Neuronal stem cell (in vitro differentiated cells): Measurements from ENCODE around the gene DENND4B.

ENCODE experiments used
- DNase-seq: peaks from one replicate; pipeline ENCODE4 v3.0.0-alpha.2; 2013; ENCODE audit warnings: low spot score
- H2AFZ ChIP-seq: one replicate; pipeline ENCODE4 v1.6.1; 2013; ENCODE audit warnings: mild to moderate bottlenecking, low read length, inconsistent platforms
- H2AK5ac ChIP-seq: 2 replicates; pipeline ENCODE4 v1.6.1; 2013; ENCODE audit warnings: low read depth, mild to moderate bottlenecking, inconsistent platforms, low read length, moderate library complexity, mixed read lengths
- H2BK120ac ChIP-seq: 2 replicates; pipeline ENCODE4 v1.6.1; 2013; ENCODE audit warnings: low read depth, mild to moderate bottlenecking, inconsistent platforms, low read length, moderate library complexity, mixed read lengths
- H2BK12ac ChIP-seq: one replicate; pipeline ENCODE4 v1.6.1; 2013; ENCODE audit warnings: low read length, inconsistent platforms
- H2BK15ac ChIP-seq: 2 replicates; pipeline ENCODE4 v1.6.1; 2013; ENCODE audit warnings: mild to moderate bottlenecking, low read length, inconsistent platforms, mixed read lengths
- H2BK5ac ChIP-seq: one replicate; pipeline ENCODE4 v1.6.1; 2013; ENCODE audit warnings: inconsistent platforms, mild to moderate bottlenecking, low read length, moderate library complexity
- H3K14ac ChIP-seq: one replicate; pipeline ENCODE4 v1.6.1; 2013; ENCODE audit warnings: low read length, inconsistent platforms
- H3K18ac ChIP-seq: 2 replicates; pipeline ENCODE4 v1.6.1; 2013; ENCODE audit warnings: low read length, inconsistent platforms
- H3K23ac ChIP-seq: 2 replicates; pipeline ENCODE4 v1.6.1; 2013; ENCODE audit warnings: low read depth, mild to moderate bottlenecking, mixed read lengths, low read length, inconsistent platforms; ENCODE audit not compliant: poor library complexity
- H3K27ac ChIP-seq: replicated peaks from 3 replicates; pipeline ENCODE4 v1.5.1; 2013; ENCODE audit warnings: low read length, inconsistent platforms
- H3K27me3 ChIP-seq, 3 experiments: 2 replicates each; pipeline ENCODE4 v1.6.1; 2013; ENCODE audit warnings: low read length in 3 of 3, mild to moderate bottlenecking in 2 of 3, inconsistent platforms in 1 of 3, low read depth in 1 of 3, mixed read lengths in 1 of 3, moderate library complexity in 1 of 3; ENCODE audit not compliant: control insufficient read depth in 3 of 3, insufficient read depth in 3 of 3
- H3K36me3 ChIP-seq, 2 donors: replicated peaks in 1 of 2; 2 replicates each; pipeline ENCODE4 v1.6.1; 2013; ENCODE audit warnings: low read length in 2 of 2; ENCODE audit not compliant: control insufficient read depth in 2 of 2, insufficient read depth in 2 of 2
- H3K4ac ChIP-seq: 2 replicates; pipeline ENCODE4 v1.6.1; 2013; ENCODE audit warnings: inconsistent platforms, mild to moderate bottlenecking, low read length, moderate library complexity
- H3K4me1 ChIP-seq, 2 donors: 1 replicate in 1 of 2; 2 replicates in 1 of 2; pipeline ENCODE4 v1.6.1; 2013; ENCODE audit warnings: low read length in 2 of 2, low read depth in 1 of 2; ENCODE audit not compliant: control insufficient read depth in 2 of 2, insufficient read depth in 1 of 2
- H3K4me2 ChIP-seq: one replicate; pipeline ENCODE4 v1.6.1; 2013; ENCODE audit warnings: mild to moderate bottlenecking, low read length, inconsistent platforms; ENCODE audit not compliant: insufficient read depth, poor library complexity, severe bottlenecking
- H3K4me3 ChIP-seq, 2 donors: 2 replicates each; pipeline ENCODE4 v1.5.1; 2013; ENCODE audit warnings: low read length in 2 of 2, mild to moderate bottlenecking in 2 of 2, inconsistent platforms in 1 of 2, moderate library complexity in 1 of 2
- H3K79me1 ChIP-seq: one replicate; pipeline ENCODE4 v1.6.1; 2013; ENCODE audit warnings: low read depth, mild to moderate bottlenecking, inconsistent platforms, low read length, moderate library complexity
- H3K9ac ChIP-seq: one replicate; pipeline ENCODE4 v1.6.1; 2013; ENCODE audit warnings: mild to moderate bottlenecking, low read depth, low read length, inconsistent platforms; ENCODE audit not compliant: poor library complexity
- H3K9me3 ChIP-seq, 2 donors: replicated peaks in 1 of 2; 2 replicates each; pipeline versions ENCODE3 to v1.6.1; 2013; ENCODE audit warnings: low read length in 2 of 2, mild to moderate bottlenecking in 2 of 2, inconsistent platforms in 1 of 2, low read depth in 1 of 2, mixed read lengths in 1 of 2, moderate library complexity in 1 of 2; ENCODE audit not compliant: control insufficient read depth in 2 of 2, insufficient read depth in 1 of 2
- H4K8ac ChIP-seq: one replicate; pipeline ENCODE4 v1.6.1; 2013; ENCODE audit warnings: low read depth, mild to moderate bottlenecking, inconsistent platforms, low read length, moderate library complexity
- H4K91ac ChIP-seq: one replicate; pipeline ENCODE4 v1.6.1; 2013; ENCODE audit warnings: low read length, low read depth, mild to moderate bottlenecking, inconsistent platforms; ENCODE audit not compliant: poor library complexity
- WGBS, 2 donors: extraction: QIAGEN DNeasy Blood & Tissue Kit; methylation state at CpG; one replicate each; pipeline ENCODE4 v1.1.7; 2013; ENCODE audit warnings: missing lambda C conversion rate in 2 of 2, mixed read lengths in 1 of 2; ENCODE audit not compliant: insufficient read length in 2 of 2, insufficient replicate concordance in 1 of 2; ENCODE audit errors: extremely low coverage in 2 of 2; 5-methylcytosine and 5-hydroxymethylcytosine counted together

The DENND4B gene

GRCh38 chr1:153976819-153977249 lies 30.3 kb upstream of the DENND4B start:
- Histone ChIP-seq H3K4me1 (peaks cover 2 to 10% of the 10 kb centered on the region in 2 donors), H3K27ac (peak overlapping the region; percentile 52), H2BK5ac (peak overlapping the region; percentile 57), H4K91ac (no peak overlapping the region), H2BK12ac (no peak overlapping the region), H3K4me2 (peak overlapping the region; percentile 92), H3K36me3 (peaks cover 16 to 72% of the 10 kb centered on the region in 2 donors), H4K8ac (no peak overlapping the region), H2AK5ac (no peak overlapping the region), H3K9ac (peak overlapping the region; percentile 90), H3K27me3 (no peaks in the 10 kb centered on the region), H3K9me3 (no peaks in the 10 kb centered on the region), H3K23ac (no peak overlapping the region), H3K79me1 (peaks cover 3% of the 10 kb centered on the region), H2BK15ac (no peak overlapping the region), H3K14ac (peak overlapping the region; percentile 28), H2BK120ac (no peak overlapping the region), H3K18ac (peak overlapping the region; percentile 88), H3K4me3 (peak overlapping the region; percentile 94 to 98), H3K4ac (no peak overlapping the region), H2AFZ (peak overlapping the region; percentile 94)
- no peak for DNase-seq
- WGBS, 2 donors: no CpG with 5 or more reads among the region's 16 CpGs

- H4K91ac ChIP-seq: no peak overlapping the region
- no peak overlapping the region for H2BK15ac ChIP-seq
- H2BK5ac ChIP-seq: no peak overlapping the region
- H3K27me3 ChIP-seq: no peaks in the 10 kb centered on the region
- H3K14ac ChIP-seq: no peak overlapping the region
- peaks cover 16 to 55% of the 10 kb centered on the region in 2 donors for H3K36me3 ChIP-seq
- peaks cover 3 to 14% of the 10 kb centered on the region in 2 donors for H3K4me1 ChIP-seq
- H3K4me2 ChIP-seq: no peak overlapping the region
- no peak overlapping the region for H3K4me3 ChIP-seq
- no peak overlapping the region for H2BK120ac ChIP-seq
- H3K9me3 ChIP-seq: no peaks in the 10 kb centered on the region
- DNase-seq: no peak
- H2AFZ ChIP-seq: no peak overlapping the region
- H2AK5ac ChIP-seq: no peak overlapping the region
- no peak overlapping the region for H3K23ac ChIP-seq
- H3K27ac ChIP-seq: no peak overlapping the region
- no peak overlapping the region for H3K18ac ChIP-seq
- H3K79me1 ChIP-seq: peaks cover 3% of the 10 kb centered on the region
- H4K8ac ChIP-seq: no peak overlapping the region
- no peak overlapping the region for H2BK12ac ChIP-seq
- no peak overlapping the region for H3K9ac ChIP-seq
- H3K4ac ChIP-seq: no peak overlapping the region
- 100% methylated on average over 2 of the region's 7 CpGs; no CpG with 5 or more reads in 1 of the 2 donors for WGBS, 2 donors
These were observed 27.0 kb upstream of the DENND4B start for GRCh38 chr1:153973525-153973924.

DNA sequence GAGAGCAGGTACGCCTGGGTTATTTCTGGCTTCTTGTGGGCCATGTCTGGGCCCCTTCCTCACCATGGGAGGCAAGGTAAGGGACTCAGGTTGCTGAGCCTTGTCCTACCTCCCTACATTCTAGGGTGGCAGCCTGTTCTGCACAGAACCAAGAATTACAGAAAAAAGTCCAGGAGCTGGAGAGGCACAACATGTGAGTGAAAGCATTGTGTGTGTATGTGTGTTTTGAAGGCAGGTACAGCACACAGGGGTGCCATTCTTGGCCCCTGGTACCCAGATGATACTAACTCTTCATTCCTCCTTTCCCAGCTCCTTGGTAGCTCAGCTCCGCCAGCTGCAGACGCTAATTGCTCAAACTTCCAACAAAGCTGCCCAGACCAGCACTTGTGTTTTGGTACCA lies 26.6 kb upstream of the DENND4B start:
- peaks cover 16 to 55% of the 10 kb centered on the region in 2 donors for H3K36me3 ChIP-seq
- H2BK15ac ChIP-seq: no peak overlapping the region
- H3K4me2 ChIP-seq: no peak overlapping the region
- no CpG with 5 or more reads among the region's 3 CpGs for WGBS, 2 donors
- H3K4me1 ChIP-seq: peaks cover 6 to 19% of the 10 kb centered on the region in 2 donors
- H4K91ac ChIP-seq: no peak overlapping the region
- no peak overlapping the region for H3K23ac ChIP-seq
- H3K14ac ChIP-seq: no peak overlapping the region
- H2BK12ac ChIP-seq: no peak overlapping the region
- H3K27ac ChIP-seq: no peak overlapping the region
- H3K18ac ChIP-seq: no peak overlapping the region
- H3K4ac ChIP-seq: no peak overlapping the region
- H3K9me3 ChIP-seq: no peaks in the 10 kb centered on the region
- no peak for DNase-seq
- H2BK5ac ChIP-seq: no peak overlapping the region
- no peak overlapping the region for H3K9ac ChIP-seq
- peaks cover 3% of the 10 kb centered on the region for H3K79me1 ChIP-seq
- no peak overlapping the region for H4K8ac ChIP-seq
- no peaks in the 10 kb centered on the region for H3K27me3 ChIP-seq
- H2AK5ac ChIP-seq: no peak overlapping the region
- H3K4me3 ChIP-seq: no peak overlapping the region
- H2AFZ ChIP-seq: no peak overlapping the region
- H2BK120ac ChIP-seq: no peak overlapping the region

- Histone ChIP-seq H3K4me1 (peaks cover 6 to 12% of the 10 kb centered on the region in 2 donors), H2BK15ac (no peak overlapping the region), H3K27me3 (no peaks in the 10 kb centered on the region), H3K4ac (no peak overlapping the region), H4K91ac (no peak overlapping the region), H3K9ac (no peak overlapping the region), H3K23ac (no peak overlapping the region), H3K9me3 (no peaks in the 10 kb centered on the region), H3K4me2 (no peak overlapping the region), H2AK5ac (no peak overlapping the region), H4K8ac (no peak overlapping the region), H2BK12ac (no peak overlapping the region), H3K36me3 (peaks cover 12 to 49% of the 10 kb centered on the region in 2 donors), H2BK120ac (no peak overlapping the region), H3K18ac (no peak overlapping the region), H3K4me3 (no peak overlapping the region), H3K27ac (no peak overlapping the region), H2BK5ac (no peak overlapping the region), H2AFZ (no peak overlapping the region), H3K14ac (no peak overlapping the region), H3K79me1 (no peaks in the 10 kb centered on the region)
- no peak for DNase-seq
- no CpG with 5 or more reads among the region's 2 CpGs for WGBS, 2 donors
These were observed 23.8 kb upstream of the DENND4B start for GRCh38 chr1:153970346-153970745.
